Endothelial cell (in vitro differentiated cells): Measurements from ENCODE around the gene AGPAT2. TPM values are rescaled to one million over a fixed set of nuclear protein-coding genes. Genes with fewer than 3 reads are reported as not detected.

ENCODE experiments used
- DNase-seq: peaks from one replicate; pipeline ENCODE4 v3.0.0; 2021; ENCODE audit warnings: low spot score
- H3K27ac Mint-ChIP-seq: one replicate; pipeline ENCODE4 v1.8.0; 2021; ENCODE audit warnings: mixed read lengths, inconsistent platforms; ENCODE audit not compliant: unreplicated experiment
- H3K27me3 Mint-ChIP-seq: one replicate; pipeline ENCODE4 v1.8.0; 2021; ENCODE audit warnings: mild to moderate bottlenecking, moderate library complexity, mixed read lengths, inconsistent platforms; ENCODE audit not compliant: unreplicated experiment
- H3K36me3 Mint-ChIP-seq: one replicate; pipeline ENCODE4 v1.8.0; 2021; ENCODE audit warnings: mild to moderate bottlenecking, low read depth, mixed read lengths, inconsistent platforms; ENCODE audit not compliant: unreplicated experiment
- H3K4me1 Mint-ChIP-seq: one replicate; pipeline ENCODE4 v1.8.0; 2021; ENCODE audit warnings: mild to moderate bottlenecking, mixed read lengths, inconsistent platforms; ENCODE audit not compliant: unreplicated experiment
- H3K4me3 Mint-ChIP-seq: one replicate; pipeline ENCODE4 v1.8.0; 2021; ENCODE audit warnings: mild to moderate bottlenecking, mixed read lengths, inconsistent platforms; ENCODE audit not compliant: unreplicated experiment
- H3K9me3 Mint-ChIP-seq: one replicate; pipeline ENCODE4 v1.8.0; 2021; ENCODE audit warnings: mixed read lengths, inconsistent platforms; ENCODE audit not compliant: unreplicated experiment
- CTCF ChIP-seq: fragments of 200-600 bp; sonication (generic); IDR thresholded peaks from one replicate; pipeline ENCODE4 v1.5.0; 2021; ENCODE audit warnings: antibody characterized with exemption; ENCODE audit not compliant: unreplicated experiment
- total RNA-seq: library from RNA; stranded (reverse); fragmentation: NEBNext Ultra II Directional; extraction: Animal tissue kit (Norgen Biotek cat#: 25700); gene quantifications from one replicate; pipeline ENCODE4 v1.2.1, GENCODE V29; 2021; ENCODE audit not compliant: unreplicated experiment

The AGPAT2 gene
- total RNA-seq, 1 donor from 2014 or later = 38.9 TPM

GRCh38 chr9:136720898-136721338 lies 33.7 kb upstream of the AGPAT2 start:
- H3K9me3 Mint-ChIP-seq = no peaks in the 10 kb centered on the region
- H3K4me1 Mint-ChIP-seq = peaks cover 14% of the 10 kb centered on the region
- no peak for TF ChIP-seq CTCF
- peaks cover 26% of the 10 kb centered on the region for H3K36me3 Mint-ChIP-seq
- peak overlapping the region; percentile 77 for H3K4me3 Mint-ChIP-seq
- H3K27me3 Mint-ChIP-seq = peaks cover 22% of the 10 kb centered on the region
- H3K27ac Mint-ChIP-seq = peak overlapping the region; percentile 89
- no peak for DNase-seq

GRCh38 chr9:136720251-136720897 lies 33.1 kb upstream of the AGPAT2 start:
- Mint-ChIP-seq H3K4me1 (peaks cover 15% of the 10 kb centered on the region), H3K27ac (peak overlapping the region; percentile 74), H3K9me3 (no peaks in the 10 kb centered on the region), H3K4me3 (peak overlapping the region; percentile 47), H3K27me3 (peaks cover 22% of the 10 kb centered on the region), H3K36me3 (peaks cover 30% of the 10 kb centered on the region)
- no peak for TF ChIP-seq CTCF
- DNase-seq = no peak

- H3K4me3 Mint-ChIP-seq = no peak overlapping the region
- TF ChIP-seq CTCF = no peak
- H3K4me1 Mint-ChIP-seq = peaks cover 13% of the 10 kb centered on the region
- peaks cover 27% of the 10 kb centered on the region for H3K36me3 Mint-ChIP-seq
- peaks cover 19% of the 10 kb centered on the region for H3K27me3 Mint-ChIP-seq
- no peak overlapping the region for H3K27ac Mint-ChIP-seq
- no peaks in the 10 kb centered on the region for H3K9me3 Mint-ChIP-seq
- no peak for DNase-seq
These were observed 32.1 kb upstream of the AGPAT2 start for GRCh38 chr9:136719195-136719880.

GRCh38 chr9:136718345-136719194 lies 31.3 kb upstream of the AGPAT2 start:
- no peak for DNase-seq
- Mint-ChIP-seq H3K36me3 (peaks cover 19% of the 10 kb centered on the region), H3K9me3 (no peaks in the 10 kb centered on the region), H3K4me3 (no peak overlapping the region), H3K27ac (peak overlapping the region; percentile 48), H3K4me1 (peaks cover 13% of the 10 kb centered on the region), H3K27me3 (peaks cover 13% of the 10 kb centered on the region)
- no peak for TF ChIP-seq CTCF
